Measurements from ENCODE around the gene SPDYE16.
A peak's percentile ranks its signal among the peaks of the same experiment; 100 is the strongest.
"Not testable (repeated sequence)": the region's sequence is repeated elsewhere in the genome, so short reads cannot be mapped to it uniquely, and the experiment has no call there.

Gene SPDYE16

DNA sequence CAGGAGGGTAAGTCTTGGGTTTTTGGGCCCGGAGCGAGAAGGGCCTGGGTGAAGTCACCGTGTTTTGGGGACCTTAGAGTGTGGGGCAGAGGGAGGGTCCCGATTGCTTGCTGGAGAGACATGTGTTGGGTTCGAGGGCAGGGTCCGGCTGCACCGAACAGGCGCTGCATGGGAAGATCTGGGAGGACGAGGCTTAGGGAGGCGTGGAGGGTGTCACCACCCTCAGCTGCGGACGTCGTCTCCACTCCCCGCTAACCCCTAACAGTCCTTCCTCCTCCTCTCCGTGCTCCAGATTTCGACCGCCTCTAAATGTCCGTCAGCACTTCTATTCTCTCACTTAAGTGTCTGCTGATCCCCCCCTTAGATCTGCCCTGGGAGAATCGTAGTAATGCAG, 6.8 kb upstream of the SPDYE16 start:
- DNase-seq (ENCODE audit: low read depth in 2 of 2), result not testable (repeated sequence)

DNA sequence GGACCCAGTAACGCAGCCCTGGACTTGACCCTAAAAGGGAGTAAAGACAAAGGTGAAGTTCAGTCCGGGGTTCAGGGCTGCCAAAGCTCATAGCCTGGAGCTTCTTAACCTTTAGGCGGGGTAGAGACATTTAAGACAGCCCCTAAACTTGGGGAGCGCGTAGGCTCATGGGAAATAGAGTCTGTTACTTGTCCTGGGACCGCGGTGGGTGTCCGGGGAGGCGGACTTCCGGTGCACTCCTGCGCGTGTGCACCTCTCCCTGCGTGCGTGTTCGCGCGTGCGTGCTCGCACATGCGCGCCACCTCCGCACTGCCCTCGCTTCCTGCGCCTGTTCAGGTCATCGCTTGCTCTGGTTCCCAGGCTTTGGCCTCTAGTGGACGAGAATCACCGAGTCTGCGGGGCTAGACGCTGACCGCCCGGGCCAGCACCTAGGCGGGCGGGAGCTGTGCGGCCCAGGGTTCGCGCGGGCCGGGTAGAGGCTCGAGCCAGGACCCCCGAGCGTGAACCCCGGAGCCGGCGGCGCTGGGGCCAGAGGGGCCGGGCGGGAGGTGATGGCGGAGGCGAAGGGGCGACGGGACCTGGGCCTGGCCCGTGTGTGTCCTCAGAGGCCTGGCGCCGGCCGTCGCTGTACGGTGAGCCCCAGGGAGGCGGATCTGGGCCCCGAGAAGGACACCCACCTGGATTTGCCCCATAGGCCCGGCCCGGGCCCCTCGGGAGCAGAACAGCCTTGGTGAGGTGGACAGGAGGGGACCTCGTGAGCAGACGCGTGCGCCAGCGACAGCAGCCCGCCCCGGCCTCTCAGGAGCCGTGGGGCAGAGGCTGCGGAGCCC, 6.1 kb upstream of the SPDYE16 start:
- DNase-seq (ENCODE audit: low read depth in 2 of 2), result peak; percentile 83

DNA sequence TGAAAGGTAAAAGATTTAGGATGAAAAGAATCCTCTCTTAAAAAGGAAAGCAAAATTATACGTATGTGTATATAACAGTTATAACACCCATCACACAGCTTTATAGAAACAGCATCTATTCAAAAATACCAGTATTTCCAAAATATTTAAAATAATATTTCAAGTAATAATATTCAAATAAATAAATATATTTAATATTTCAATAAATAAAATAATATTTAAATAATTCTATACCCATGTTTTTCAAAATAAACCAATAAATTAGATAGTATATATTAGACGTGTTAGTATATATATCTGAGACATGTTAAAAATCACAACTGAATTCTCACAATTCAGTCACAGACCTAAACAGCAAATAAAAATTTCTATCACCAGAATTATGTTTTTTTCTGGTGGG, 11.5 kb downstream of the SPDYE16 start:
- not testable (repeated sequence) for DNase-seq (ENCODE audit: low read depth in 2 of 2)

DNA sequence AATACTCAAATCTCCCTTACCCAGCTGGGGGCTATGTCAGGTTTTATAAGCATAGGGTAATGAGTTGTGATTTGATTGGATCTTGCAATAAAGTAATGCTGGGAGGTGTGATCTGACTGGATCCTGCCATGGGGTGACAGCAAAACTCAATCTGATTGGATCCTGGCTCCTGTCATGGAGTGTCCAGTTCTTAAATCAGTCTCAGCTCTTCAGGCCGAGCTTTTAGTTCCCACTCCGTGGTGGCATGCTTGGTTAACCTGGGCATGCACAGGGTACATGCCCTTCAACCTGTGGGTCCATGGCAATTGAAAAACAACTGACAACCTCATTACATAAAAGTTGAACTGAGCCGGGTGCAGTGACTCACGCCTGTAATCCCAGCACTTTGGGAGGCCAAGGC, 16.9 kb downstream of the SPDYE16 start:
- DNase-seq (ENCODE audit: low read depth in 2 of 2), result not testable (repeated sequence)

DNA sequence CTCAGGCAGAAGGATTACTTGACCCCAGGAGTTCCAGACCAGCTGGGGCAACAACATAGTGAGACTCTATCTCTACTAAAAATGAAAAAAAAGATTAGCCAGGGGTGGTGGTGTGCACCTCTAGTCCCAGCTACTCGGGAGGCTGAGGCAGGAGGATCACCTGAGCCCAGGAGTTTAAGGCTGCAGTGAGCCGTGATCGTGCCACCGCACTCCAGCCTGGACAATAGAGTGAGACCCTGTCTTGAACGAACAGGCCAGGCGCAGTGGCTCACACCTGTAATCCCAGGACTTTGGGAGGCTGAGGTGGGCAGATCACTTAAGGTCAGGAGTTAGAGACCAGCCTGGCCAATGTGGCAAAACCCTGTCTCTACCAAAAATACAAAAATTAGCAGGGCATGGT, 26.2 kb downstream of the SPDYE16 start:
- not testable (repeated sequence) for DNase-seq (ENCODE audit: low read depth in 2 of 2)

DNA sequence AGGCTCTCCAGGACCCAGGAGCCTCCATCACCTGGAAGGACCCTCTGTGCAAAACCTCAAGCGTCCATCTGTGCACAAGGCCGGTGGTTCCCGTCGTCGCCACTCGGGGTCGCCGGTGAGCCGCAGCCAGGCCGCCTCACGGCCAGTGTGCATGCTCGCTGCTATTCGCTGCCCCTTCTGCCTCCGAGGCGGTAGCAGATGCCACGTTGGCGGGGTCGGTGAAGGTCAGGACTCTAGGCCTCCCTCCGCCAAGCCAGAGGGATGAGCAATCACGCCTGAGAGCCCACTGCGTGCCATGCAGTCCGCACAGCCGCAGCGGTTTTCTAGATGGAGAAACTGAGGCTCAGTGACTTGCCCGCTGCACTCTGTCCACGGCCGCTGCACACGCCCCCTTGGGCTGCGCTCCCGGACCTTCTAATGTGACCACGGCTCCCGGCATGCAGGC, 27.1 kb downstream of the SPDYE16 start:
- DNase-seq (ENCODE audit: low read depth in 2 of 2), result no peak

DNA sequence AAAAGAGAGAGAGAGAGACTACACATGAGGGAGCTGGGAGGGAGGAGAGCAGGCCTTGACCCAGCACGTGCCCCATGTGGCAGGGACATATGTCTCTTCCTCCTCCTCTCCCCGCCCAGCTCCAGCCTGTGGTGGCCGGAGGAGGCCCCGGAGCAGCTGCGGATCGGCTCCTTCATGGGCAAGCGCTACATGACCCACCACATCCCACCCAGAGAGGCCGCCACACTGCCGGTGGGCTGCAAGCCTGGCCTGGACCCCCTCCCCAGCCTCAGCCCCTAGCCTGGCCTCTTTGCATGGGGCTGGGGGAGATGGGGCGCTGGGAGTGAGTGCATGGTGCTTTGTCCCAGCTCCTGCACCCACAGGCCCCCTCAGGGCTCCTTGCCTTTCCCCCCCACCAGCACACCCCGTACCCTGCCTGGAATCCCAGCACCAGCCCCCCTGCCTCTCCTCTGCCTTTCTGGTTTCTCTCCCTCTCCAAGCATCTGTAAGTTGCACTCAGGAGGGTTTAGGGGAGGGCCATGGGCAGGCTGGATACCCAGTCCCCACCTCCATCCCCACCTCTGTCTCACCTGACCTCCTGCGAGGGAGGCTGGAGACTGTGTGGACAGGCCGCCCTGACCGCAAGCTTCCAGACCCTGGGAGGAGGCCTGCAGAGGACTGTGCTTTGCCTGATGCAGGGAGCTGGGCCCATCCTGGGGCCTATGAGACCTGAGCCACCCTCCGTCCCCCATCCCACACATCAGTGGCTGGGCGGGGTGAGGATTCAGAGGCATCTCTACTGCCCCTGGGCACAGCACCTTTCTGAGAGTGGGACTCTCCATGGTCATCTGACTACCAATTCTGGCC, 27.9 kb downstream of the SPDYE16 start:
- DNase-seq (ENCODE audit: low read depth in 2 of 2), result no peak

DNA sequence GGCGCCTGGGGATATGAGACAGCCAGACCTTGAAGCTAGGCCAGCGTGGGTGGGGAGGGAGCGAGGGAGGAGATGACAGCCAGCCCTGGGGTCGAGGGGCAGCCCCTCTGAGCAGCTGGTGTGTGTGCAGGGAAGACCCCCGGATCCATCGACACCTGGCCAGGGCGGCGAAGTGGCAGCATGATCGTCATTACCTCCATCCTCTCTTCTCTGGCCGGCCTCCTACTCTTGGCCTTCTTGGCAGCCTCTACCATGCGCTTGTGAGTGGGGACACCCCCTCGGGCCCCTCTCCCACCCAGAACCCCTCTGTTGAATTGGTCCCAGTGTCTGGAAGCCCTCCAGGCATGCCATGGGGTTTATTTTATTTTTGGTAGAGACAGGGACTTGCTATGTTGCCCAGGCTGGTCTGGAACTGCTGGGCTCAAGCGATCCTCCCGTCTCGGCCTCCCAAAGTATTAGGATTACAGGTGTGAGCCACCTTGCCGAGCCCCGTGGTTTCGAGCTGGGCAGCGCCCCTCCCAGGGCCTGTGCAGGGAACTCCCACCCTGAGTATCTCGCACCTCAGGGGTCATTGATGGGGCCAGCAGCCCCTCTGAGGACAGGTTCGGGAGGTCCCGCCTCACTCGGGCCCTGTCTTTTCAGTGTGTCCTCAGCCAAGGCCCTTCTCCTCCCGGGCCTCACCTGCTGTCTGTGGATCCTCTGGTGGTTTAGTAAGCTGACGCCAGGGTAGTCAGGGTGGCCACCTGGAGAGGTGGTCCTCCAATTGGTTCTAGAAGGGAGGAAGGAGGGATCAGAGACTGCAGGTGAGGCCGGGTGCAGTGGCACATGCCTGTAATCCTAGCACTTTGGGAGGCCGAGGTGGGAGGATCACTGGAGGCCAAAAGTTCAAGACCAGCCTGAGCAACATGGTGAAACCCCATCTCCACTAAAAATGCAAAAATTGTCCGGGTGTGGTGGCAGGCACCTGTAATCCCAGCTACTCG, 29.0 kb downstream of the SPDYE16 start:
- DNase-seq (ENCODE audit: low read depth in 2 of 2), result no peak

DNA sequence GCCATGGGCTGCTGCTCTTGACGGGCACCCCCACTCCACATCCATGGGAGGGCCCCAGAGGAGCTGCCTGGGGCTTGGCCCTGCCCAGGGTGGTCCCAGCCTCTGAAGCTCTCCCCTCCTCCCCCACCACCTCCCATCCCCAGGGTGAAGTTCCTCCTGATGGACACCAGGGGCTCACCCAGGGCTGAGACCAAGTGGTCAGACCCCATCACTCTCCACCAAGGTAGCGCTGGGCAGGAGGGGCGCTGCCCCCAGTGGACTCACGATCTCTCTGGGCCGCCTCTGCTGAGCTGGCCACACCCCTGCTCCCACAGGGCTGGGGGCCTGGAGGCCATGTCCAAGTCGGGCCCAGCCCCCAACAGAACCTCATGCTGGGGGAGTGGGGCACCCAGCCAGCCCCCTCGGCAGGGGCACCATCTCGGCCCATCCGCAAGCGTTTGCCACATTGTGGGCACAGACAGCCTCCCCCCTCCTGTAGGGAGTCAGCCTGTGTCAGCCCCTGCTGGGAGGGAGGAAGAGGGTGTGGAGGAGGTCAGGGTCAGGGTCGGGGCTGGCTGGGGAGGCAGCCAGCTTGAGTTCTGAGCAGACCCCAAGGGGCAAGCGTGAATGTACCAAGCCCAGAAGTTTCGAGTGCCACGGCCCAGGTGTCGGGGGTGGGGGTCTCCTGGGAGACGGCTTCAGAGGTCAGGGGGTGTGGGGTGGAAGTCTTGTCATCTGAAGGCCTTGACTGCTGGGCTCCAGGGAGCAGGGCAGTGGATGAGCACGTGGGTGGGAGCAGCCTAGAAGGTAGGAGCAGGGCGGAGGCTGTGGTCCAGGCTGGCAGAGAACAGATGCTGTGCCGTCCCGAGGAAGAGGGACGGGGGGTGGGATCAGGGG, 29.9 kb downstream of the SPDYE16 start:
- DNase-seq (ENCODE audit: low read depth in 2 of 2), result no peak

DNA sequence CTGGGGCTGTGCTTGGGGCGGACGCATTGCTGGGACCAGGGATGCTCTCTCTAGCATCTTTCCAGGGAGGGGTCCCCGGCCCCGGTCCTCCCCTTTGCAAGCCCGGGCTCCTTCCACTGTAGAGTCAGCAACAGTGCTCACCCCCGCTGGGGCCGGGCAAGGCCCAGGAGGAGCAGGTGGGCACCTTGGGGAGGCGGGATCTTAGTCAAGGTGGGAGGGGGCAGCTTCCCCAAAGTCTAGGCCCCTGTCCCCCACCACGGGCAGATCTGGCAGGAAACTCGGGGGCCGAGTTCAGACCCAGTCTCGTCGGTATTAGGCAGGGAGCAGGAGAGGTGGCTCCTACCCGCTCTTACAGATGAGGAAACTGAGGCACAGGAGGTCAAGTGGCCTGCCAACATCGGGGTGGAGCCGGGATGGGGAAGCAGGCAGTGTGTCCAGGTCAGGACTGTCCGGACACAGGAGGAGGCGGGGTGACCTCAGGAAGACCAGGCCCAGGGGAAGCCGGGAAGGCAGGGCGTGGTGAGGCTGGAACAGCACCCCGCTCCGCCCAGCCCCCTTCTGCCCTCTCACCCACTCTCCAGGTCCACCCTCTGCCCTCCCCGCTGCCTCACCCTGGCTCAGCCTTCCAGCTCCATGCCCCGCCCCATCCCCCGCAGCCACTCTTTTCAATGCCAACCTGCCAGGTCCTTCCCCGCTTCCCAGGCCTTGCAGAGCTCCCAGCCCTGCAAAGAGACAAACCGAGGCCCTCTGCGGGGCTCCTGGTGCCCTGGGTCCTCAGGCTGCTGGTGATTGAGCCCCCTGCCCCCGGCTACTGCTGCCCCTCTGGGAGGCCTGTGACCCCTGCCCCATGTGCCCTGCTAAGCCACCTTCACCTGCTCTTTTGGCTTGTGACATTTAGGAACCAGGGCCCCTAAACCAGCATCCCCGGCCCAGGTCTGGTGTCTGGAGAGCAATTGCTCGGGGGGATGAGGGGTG, 30.9 kb downstream of the SPDYE16 start:
- DNase-seq (ENCODE audit: low read depth in 2 of 2), result not testable (repeated sequence)

DNA sequence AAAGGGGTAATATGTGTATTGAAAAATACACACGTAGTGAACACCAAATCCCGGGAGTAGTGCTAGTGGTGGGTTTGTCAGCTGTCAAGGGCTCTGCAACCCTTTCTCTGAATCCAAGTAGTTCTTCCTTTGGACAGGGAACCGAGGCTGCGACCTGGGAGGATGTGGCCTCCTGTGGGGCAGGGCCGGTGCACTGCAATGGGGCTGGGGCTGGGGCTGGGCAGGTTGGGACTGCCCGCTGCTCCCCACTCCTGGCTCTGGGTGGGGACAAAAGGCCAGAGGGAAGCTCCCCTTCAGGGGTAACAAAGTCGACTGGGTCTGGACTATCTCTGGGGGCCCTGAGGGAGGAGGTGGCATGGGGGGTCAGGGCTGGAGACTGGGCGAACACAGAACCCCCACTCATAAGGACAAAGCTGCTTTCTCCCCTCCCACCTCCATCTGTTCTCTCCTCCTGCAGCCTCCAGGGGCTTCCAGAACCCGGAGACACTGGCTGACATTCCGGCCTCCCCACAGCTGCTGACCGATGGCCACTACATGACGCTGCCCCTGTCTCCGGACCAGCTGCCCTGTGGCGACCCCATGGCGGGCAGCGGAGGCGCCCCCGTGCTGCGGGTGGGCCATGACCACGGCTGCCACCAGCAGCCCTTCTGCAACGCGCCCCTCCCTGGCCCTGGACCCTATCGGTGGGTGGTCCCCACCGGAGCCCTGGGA, 31.7 kb downstream of the SPDYE16 start:
- DNase-seq (ENCODE audit: low read depth in 2 of 2), result not testable (repeated sequence)

DNA sequence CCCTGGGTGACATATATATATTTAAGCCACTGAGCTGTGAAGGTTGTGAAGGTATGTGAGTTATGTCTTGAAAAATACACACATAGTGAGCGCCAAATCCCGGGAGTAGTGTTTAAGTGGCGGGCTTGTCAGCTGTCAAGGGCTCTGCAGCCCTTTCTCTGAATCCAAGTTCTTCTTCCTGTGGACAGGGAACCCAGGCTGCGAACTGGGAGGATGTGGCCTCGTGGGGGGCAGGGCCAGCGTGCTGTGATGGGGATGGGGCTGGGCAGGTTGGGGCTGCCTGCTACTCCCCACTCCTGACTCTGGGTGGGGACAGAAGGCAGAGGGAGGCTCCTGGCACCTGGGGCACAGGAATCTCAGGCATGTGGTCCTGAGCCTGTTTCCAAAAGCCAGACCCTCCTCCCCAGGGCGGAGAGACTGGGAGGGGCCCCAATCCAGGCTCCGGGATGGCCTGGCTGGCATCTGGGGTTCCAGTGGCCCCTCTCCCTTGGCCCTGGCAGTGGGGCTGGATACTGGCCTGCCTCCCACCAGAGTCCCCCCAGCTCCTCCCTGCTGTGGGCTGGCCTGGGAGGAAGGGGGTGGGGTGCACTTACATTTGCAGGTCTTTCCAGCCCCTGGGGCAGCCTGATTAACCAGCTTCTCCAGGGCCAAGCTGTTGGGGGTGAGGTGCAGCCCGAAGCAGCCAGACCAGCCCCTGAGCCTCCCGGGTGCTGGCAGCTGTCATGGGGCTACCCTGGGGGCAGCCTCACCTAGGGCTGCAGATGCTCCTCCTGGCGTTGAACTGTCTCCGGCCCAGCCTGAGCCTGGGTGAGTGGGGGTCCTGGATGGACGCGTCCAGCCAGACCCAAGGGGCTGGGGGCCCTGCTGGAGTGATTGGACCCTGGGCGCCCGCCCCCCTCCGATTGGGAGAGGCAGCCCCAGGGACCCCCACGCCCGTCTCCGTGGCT, 32.9 kb downstream of the SPDYE16 start, which contains the start of gene UPK3B:
UPK3B (plus strand) TSS at position 622 of the 947 bp plus-strand sequence; CDS start at position 723, 101 bp downstream.
- no peak for DNase-seq (ENCODE audit: low read depth in 2 of 2)

DNA sequence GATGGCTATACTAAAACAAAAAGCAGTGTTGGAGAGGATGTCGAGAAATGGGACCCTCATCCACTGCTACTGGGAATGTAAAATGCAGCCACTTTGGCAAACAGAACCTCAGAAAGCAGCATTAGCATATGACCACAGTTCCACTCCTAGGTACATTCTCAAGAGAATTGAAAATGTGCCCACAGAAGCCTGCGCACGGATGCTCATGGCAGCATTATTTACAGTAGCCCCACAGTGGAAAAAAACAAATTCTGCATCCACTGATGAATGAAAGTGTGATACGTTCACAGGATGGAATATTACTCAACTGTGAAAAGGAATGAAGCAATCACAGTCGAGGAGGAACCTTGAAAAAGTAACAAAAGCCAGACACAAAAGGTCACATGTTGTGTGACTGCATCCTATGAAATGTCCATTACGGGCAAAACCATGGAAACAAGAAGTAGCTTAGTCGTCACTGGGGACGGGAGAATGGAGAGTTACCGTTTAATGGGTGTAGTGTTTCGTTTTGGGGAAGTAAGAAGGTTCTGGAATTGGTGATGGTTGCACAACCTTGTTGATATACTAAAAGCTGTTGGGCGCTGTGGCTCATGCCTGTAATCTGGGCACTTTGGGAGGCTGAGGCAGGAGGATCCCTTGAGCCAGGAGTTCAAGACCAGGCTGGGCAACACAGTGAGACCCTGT, 35.2 kb downstream of the SPDYE16 start:
- no peak for DNase-seq (ENCODE audit: low read depth in 2 of 2)

DNA sequence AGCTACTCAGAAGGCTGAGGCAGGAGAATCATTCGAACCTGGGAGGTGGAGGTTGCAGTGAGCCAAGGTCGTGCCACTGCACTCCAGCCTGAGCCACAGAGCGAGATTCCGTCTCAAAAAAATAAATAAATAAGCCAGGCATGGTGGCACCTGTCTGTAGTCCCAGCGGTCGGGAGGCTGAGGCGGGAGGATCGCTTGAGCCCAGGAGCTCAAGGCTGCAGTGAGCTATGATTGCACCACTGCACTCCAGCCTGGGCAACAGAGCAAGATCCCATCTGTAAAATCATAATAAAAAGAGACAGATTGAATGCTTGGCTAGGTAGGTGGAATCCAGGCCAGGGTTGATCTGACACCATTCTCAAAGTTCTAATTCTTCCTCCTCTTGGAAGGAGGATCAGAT, 36.5 kb downstream of the SPDYE16 start:
- DNase-seq (ENCODE audit: low read depth in 2 of 2), result not testable (repeated sequence)

DNA sequence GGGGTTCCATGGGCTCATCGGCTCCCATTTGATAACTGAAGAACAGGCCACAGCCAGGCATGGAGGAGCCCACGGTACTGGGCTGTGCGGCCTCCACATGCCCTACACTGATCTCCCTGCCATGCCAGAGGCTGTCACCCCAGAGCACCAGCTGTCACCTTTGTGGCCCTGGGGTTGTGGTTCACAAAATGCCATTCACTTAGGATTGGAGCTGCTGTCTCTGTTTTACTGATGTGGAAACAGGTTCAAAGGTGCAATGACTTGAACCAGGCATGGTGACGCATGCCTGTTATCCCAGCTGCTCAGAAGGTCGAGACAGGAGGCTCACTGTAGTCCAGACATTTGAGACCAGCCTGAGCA, 37.0 kb downstream of the SPDYE16 start:
- DNase-seq (ENCODE audit: low read depth in 2 of 2), result no peak

DNA sequence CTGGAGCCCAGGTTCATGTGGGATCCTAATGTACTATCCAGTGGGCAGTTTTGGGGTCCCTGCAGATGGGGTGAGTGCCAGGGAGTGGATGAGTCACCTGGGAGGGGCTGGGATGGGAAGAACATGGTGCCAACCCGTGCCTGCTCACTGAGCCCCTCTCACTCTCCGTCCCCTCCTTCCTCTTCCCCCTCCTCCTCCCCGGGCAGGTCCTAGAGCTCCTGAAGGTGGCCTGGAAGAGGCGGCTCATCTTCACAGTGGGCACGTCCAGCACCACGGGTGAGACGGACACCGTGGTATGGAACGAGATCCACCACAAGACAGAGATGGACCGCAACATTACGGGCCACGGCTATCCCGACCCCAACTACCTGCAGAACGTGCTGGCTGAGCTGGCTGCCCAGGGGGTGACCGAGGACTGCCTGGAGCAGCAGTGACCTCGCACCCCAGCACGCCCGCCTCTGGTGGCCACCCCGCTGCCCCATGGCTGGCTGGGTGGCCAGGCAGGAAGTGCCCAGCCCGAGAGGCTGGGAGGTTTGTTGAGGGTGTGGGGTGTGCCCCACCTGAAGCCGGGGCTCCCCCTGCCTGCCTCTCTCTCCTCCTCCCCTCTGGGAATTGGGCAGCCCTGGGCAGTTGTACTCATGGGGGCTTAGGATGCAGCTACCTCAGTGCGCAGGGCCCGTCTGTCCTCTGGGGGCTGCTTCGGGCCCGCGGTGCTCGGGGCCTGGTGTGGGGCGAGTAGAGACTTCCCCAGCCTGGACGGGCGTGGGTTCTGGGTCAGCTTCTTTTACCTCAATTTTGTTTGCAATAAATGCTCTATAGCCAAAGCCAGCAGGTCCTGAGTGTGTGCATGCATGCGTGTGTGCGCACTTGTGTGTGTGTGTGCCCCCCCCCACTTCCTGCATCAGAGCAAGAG, 37.7 kb downstream of the SPDYE16 start:
- DNase-seq (ENCODE audit: low read depth in 2 of 2), result no peak

All from stimulated activated CD4-positive, alpha-beta T cell treated with anti-CD3 and anti-CD28 coated beads, Interleukin-15, amount 100 ng/mL, for 48 hours (primary cell).